Vagina (tissue), 2 donors: ENCODE measurements around the gene TPGS1.

Experiments used
- CTCF ChIP-seq, 3 experiments: fragments of 450-650 bp in 2 of 3; fragments of 200-600 bp in 1 of 3; sonication (generic) in 1 of 3; IDR thresholded peaks; one replicate each; pipeline ENCODE4 v1.5.1; 2017 to 2019; ENCODE audit warnings: antibody characterized with exemption in 3 of 3, mild to moderate bottlenecking in 2 of 3, moderate library complexity in 2 of 3
- POLR2AphosphoS5 ChIP-seq, 2 donors: sonication (generic); formaldehyde crosslinking; IDR thresholded peaks; one replicate each; pipeline ENCODE4 v1.9.0; 2017; ENCODE audit warnings: antibody characterized with exemption in 2 of 2, mild to moderate bottlenecking in 2 of 2, low read depth in 1 of 2; ENCODE audit not compliant: insufficient read depth in 1 of 2

GRCh38 chr19:504616-505015, 2.7 kb upstream of the TPGS1 start:
- TF ChIP-seq POLR2AphosphoS5 (IDR thresholded peaks at IDR 0.05; ENCODE audit: insufficient read depth in 1 of 2, low read depth in 1 of 2) (no peak), CTCF (IDR thresholded peaks at IDR 0.05) (no peak)
